ENCODE results near the gene CATSPER4.

DNA sequence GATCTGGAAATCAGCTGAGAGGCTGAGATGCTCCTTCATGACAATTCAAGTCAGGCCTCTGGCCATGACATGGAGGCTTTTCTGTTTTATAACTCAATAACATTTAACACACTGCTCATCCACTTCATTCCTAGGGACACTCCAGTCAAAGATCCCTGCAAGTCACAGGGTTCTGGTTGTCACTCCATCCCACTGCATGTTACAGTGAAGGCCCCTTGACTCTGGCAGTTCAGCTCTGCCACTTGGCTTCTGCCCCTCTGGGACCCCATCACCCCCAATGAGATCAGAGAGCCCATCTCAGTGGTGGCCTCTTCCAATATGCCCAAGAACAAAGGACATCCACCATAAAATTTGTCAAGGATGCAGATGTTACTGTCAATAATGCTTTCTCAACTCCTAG, 41.5 kb upstream of the CATSPER4 start:
- TF ChIP-seq POLR2A (IDR thresholded peaks at IDR 0.05): no peak
- TF ChIP-seq, protein P1, sequence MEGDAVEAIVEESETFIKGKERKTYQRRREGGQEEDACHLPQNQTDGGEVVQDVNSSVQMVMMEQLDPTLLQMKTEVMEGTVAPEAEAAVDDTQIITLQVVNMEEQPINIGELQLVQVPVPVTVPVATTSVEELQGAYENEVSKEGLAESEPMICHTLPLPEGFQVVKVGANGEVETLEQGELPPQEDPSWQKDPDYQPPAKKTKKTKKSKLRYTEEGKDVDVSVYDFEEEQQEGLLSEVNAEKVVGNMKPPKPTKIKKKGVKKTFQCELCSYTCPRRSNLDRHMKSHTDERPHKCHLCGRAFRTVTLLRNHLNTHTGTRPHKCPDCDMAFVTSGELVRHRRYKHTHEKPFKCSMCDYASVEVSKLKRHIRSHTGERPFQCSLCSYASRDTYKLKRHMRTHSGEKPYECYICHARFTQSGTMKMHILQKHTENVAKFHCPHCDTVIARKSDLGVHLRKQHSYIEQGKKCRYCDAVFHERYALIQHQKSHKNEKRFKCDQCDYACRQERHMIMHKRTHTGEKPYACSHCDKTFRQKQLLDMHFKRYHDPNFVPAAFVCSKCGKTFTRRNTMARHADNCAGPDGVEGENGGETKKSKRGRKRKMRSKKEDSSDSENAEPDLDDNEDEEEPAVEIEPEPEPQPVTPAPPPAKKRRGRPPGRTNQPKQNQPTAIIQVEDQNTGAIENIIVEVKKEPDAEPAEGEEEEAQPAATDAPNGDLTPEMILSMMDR (IDR thresholded peaks at IDR 0.05): no peak

All from lower leg skin (tissue), 3 donors.